SKM-1 (cell line): ENCODE data around the gene HDAC7.

Experiments
- DNase-seq: peaks from one replicate; lab custom pipeline; 2025; ENCODE audit not compliant: unreplicated experiment; lab: John Stamatoyannopoulos, UW

HDAC7 gene

DNA sequence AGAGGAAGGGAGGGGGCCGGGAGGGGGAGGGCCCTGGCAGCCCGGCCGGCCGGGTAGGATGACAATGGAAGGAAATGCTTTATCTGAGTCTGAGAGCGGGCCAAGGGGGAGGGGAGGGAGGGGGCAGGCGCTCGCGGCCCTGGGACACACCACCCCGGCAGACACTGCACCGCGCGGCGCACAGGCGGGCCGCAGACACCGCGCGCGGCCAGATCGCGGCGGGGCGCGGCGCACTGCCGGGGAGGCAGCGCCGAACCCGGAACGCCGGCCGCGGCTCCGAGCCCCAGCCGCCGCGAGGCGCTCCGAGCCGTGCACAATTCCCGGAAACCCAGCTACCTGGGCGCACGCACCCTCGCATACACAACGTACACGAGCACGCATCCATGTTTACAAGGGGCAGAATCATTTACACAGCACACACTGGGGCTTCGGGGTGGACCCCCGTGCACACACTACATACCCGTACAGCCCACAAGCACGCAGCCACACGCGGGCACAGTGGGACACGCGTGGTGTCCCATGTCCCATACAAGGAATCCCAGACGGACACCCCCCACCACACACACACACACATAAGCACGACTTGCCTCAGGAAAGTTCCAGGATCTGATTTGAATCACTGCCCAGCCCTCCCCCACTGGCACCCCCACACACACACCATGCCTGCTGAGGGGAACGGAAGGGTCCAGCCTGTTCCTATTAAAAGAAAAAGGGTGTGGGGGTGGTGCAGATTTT is at the start of gene HDAC7:
Gene HDAC7, minus strand, starts transcription at position 8 of the 735 bp plus-strand sequence. CDS start 118 bp downstream, outside the sequence.
- DNase-seq, result no peak

DNA sequence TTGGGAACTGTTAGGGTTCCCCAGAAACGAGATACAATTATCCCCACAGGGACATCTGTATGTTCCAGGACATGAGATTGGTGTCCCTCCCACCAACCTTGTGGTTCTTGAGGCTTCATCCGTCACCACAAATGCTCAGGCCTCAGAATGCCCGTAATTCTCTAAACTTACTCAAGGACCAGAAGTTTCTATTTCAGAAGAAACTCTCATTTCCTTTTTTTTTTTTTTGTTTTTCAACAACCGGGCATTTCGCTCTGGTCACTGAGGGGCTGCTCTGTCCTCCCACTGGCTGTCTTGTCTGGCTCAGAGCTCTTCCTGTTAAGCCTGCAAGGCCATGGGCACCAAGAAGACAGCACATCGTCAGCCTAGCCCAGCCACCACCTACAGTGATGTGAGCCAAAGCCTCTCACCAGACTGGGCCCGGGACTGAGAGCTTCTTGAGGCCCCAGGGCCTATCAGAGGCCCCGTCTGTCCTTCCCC is 48.9 kb upstream of the HDAC7 start:
- no peak for DNase-seq

DNA sequence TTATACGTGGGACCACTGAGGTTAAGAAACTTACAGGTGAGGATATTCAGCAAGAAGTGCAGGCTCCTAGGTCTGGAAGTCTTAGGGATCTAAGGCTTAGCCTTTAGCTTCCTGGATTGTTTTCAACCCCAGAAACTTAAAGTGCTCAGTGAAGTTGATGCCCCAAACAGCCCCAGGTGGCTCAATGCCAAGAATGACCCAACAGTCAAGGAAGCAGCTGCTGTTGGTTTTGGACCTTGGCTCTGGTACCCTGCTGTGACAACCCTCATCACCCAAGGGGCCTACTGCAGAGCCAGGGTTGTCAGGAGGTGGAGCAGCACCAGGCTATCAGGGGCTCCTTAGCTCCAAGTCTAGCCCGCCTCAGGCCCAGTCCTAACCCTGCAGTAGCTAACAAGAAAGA is 48.3 kb upstream of the HDAC7 start:
- DNase-seq, result no peak

DNA sequence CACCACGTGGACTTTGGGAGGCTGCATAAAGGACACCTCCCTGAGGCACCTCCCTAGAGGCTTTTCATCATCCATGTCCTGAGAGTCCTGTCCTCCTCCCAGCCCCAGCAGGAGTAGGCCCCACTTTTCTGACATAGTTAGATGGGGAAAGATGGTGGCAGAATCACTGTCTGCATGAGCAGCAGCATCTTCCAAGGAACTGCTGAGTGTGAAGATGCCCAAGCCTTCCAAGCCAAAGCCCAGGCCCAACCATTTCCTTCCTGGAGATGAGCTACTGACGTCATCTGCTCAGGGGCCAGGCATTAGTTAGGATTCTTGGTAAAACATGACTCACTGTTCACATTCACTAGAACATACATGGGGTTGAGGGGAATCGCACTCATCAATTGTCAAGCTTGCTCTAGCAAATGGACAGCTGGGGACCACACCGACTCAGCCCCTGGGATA is 47.8 kb upstream of the HDAC7 start:
- no peak for DNase-seq

DNA sequence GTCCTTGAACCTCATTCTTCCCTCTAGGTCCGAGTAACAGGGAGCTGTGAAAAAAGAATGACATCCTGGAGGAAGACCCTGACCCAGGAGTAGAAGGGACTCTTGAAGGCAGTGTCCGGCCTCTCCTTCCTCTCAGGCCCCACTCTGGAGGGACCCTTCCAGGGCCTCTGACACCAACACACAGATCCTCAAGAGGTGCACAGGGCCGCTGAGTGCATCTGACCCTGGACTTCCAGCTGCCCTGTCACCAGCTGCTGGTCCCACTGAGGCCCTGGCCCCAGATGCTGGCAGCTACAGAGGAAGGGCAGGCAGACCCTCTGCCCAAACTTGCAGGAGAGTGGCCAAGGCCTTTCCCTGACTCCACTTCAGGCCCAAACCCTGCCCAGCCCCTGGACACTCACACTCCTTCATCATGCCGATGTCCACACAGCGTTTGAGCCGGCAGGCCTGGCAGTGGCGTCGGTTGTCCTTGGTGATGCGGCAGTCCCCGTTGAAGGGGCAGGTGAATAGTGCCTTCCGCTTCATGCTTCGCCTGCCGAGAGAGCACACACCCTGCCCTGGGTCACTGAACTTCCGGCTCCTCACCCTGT is 45.0 kb upstream of the HDAC7 start:
- DNase-seq, result no peak

DNA sequence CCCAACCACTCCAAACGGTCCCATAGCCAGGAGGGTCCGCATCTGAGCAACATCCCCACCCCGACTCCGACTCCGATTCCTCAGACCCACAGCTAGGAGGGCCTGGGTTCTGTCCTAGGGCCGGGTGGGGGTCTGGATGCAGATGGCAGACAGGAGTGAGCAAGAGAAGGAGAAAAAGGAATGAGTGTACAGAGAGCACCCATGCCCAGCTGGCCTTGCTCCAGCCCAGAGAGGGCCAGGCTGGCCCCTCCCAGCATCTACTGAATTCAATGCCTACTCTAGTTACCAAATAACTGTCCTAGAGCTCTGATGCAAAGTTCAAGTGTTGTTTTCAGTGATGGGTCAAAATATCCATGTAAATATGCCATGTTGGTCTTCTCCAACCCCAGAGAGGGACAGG is 44.3 kb upstream of the HDAC7 start:
- DNase-seq, result no peak

DNA sequence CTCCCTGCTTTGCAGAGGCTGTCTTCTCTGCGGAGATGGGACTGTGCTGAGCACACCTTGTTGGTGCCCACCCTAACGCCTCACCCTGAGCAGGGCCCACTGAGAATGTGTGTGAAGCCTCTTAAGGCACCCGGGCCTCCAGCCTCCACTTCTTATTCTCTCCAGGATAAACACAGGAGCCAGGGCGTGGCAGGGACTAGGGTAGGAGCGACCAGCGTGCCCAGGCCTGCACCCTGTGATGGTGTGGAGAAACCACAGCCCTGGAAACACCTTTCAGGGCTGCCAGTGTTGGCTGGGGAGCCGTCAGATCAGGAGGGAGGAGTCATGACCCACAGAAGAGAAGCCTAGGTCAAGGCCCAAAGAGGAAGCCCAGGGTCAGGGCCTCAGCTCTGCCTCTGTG is 43.8 kb upstream of the HDAC7 start:
- DNase-seq, result no peak

DNA sequence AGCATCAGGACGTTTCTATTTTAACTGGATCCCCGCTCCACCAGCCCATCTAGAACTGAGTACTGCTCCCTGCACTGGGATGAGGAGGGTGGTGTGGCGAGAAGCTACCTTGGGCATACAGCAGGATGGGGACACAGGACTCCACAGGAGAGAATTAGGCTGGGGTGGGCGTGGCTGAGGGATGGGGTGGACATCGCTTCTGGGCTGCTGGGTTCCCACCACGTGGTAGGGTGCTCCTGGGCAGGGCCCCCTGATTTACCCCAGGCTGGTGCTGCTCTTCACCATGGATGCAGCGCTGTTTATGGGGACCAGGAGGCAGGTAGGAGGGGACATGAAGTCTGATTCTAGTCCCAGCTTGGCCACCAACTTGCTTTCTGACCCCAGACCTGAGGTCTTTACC is 43.2 kb upstream of the HDAC7 start:
- no peak for DNase-seq

DNA sequence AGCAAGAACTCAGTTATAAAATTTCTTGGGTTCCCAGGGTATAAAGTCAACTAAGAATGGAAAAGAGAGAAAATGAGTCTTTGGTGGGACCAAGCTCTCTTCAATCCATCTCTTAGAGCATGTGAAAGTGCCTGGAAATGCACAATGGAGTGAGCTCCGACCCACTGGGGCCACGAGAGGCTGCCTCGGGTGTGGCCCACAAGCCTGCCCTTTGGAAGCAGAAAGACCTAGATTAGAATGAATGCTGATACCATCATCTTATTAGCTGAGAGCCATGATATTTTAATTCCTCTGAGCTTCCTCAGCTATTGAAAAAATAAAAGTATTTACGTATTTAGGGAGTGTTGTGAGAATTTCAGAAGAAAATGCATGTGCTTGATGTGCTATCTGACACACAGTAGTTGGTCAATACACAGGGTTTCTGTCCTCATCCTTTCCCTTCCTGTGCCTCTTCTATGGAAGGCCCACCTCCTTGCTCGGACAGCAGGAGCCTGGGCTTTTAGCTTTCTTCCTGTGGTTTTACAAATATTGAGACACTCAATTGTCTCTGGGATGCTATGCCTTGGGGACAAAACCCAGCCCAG is 42.6 kb upstream of the HDAC7 start:
- no peak for DNase-seq

DNA sequence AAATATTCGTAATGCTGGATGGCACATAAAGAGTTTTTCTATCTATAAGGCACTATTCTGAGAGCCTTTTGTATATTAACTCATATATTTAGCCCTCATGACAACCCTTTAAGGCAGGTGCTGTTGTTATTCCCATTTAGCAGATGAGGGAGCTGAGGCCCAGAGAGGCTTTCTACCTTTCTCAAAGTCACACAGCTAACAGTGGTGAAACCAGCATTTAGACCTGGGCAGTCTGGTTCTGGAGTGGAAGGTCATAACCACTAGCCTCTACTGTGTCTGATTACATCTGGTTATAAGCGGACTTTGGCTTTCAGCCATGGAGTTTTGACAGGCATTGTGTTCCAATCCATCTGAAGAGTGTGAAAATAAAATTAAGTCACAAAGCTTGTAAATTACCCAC is 41.2 kb upstream of the HDAC7 start:
- no peak for DNase-seq

DNA sequence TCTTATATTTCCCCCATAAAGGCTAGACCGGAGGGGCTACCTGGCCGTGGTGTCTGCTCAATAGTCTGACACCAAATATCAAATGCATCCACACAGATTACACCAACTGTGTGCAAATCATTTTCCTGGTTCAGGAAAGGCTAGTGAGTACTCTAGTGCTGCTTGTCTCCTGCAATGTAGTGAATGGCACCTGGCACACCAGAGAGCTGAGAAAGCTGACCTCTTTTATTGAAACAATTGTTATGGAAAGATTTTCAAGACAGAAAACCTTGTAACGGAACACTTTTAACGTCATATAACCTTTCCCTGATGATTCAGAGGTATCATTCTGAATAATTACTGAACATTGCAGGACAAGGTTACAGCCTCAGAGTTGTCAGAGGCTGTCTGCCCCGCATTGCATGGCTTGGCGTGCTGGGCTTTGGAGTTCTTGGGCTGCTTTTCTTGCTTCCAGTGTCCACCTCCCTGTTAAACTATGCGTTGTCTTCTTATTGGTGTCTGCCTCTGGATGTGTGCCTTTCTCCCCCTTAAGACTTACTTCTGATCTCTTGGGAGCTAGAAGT is 40.7 kb upstream of the HDAC7 start:
- DNase-seq, result no peak

DNA sequence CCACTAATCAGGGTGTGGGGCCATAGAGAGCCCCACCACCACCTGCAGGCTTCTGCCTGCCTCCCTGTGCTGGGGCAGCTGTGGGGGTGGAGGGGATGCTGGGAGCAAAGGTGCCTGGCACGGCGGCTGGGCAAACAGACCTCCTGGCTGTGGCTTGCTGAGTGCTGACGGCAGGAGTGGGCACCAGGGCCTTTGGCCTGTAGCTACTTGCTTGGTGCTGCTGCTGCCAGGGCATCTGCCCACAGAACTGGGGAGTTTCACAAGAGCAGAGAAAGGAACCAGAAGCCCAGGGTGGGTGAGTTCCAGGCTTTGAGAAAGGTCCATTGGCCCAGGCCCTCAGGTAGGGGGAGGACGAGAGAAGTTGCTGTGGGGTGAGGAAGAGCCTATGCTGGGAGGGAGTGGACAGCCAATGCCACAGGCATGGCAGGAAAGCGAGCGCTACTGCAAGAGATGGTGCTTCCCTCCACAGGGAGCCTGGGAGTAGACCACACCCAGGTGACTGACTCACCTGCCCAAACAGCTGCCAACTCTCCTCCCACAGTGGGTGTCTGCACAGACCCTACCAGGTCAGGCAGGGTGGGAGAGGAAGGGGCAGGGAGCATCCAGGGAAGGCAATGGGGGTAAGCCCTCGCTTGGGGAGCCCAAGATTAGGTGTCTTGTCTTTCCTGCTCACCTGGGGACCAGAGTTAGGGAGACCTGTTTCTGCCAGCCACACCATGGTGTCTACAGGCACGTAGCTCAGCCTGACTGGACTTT is 39.0 kb upstream of the HDAC7 start:
- DNase-seq, result no peak

DNA sequence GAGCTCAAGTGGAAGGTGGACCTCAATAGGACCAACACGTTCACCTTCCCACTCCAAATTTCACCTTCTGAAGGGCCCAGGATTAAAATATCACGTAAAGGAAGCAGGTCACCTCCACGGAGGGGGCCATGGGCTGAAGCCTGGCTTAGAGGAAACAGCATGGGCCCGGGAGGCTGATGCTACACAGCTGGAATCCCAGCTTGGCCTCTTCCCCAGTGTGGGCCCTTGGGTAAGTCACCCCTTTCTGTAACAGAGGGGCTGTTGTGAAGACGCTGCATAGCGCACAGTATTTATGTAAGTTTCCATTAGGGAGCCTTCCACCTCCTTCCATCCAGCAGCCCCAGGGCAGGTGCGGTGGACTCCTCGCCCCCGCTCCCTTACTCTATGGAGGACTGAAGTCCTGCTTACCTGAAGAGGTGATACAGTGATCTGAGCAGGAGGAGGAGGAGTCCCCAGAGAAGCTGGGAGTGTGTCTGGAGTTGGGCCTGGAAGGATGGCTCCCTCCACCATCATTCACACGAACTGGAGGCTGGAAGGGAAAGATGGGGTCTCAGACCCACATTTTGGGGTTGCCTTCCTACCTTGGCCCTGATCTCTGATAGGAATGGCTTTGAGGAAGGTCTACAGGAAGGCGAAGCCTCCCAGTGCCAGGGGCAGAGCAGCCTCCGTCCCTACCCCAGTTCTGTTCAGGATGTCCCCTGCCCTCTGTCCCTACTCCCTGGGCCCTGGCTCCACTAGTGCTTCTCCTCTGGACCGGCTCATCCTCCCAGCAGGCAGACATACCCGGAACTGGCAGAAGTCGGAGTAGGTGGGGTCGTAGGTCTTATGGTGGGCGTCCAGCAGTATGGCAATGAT is 37.2 kb upstream of the HDAC7 start:
- DNase-seq, result no peak

DNA sequence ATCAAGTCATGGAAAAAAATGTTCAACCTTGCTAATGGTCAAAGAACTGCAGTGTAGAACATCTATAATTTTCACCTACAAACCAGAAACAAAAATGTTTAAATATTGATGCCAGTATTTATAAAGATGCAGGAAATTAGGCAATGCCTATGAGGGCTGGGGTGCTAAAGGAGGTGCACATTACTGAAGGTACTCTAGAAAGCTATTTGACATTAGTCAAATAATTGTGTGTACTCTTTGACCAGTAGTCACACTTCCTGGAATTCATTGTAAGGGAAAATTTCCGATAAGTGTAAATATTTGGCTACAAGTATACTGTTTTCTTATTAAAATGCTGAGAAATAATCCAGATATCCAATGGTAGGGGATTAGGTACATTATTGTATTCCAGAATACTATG is 36.4 kb upstream of the HDAC7 start:
- no peak for DNase-seq

DNA sequence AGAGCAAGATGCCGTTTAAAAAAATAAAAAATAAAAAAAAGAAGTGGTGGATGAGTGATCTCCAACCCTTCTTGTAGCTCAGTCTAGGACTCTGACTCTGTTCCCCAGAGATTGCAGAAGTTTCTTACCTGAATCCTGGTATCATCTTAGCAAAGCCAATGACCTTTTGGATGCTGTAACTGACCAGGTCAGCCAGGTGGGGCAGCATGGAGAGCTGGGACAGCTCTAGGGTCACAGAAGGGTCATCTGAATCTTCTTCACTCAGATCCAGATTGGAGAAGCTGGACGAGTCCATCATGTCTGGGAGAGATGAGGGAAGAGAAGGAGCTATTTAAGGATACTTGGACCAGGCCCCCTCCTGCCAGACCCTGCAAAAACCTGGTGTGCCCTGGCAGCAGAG is 35.8 kb upstream of the HDAC7 start:
- DNase-seq, result no peak

DNA sequence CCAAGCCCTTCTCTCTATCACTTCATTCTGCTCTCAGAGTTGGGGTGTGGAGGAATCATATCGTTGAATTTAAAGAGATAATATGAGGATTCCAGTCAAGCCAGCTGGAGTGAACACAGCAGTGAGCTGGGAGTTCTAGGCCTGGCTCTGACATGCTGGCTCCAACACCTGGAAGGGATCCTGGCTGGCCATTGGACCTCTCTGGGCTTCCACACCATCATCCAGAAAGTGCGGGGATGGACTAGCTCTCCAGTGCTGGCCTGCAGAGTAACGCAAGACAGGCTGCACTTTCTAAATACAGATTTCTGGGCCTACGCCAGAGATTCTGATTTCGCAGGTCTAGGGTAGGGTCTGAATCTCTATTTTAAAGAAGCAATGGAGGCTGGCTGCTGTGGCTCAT is 34.8 kb upstream of the HDAC7 start:
- DNase-seq, result no peak

DNA sequence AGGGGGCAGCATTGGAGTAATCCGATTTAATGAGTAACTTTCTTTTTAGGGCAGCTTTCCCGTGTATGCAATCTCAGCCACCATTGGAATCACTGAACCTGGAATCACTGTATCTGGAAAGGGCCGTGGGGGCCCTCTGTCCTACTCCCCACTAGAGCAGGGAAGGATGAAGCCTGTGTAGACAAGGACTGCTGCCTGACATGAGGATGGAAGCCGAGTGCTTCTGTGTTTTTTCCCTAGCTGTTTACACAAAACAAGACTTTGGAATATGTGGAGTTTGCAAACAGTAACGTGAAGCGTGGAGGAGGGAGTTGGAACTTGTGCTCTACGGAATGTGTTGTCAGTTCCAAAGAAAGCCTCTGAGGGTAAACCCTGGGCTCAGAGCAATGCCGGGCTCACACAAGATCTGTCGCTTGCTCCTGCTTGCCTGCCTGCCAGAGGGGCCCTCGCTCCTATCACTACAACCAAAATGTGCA is 32.4 kb upstream of the HDAC7 start:
- DNase-seq, result no peak

DNA sequence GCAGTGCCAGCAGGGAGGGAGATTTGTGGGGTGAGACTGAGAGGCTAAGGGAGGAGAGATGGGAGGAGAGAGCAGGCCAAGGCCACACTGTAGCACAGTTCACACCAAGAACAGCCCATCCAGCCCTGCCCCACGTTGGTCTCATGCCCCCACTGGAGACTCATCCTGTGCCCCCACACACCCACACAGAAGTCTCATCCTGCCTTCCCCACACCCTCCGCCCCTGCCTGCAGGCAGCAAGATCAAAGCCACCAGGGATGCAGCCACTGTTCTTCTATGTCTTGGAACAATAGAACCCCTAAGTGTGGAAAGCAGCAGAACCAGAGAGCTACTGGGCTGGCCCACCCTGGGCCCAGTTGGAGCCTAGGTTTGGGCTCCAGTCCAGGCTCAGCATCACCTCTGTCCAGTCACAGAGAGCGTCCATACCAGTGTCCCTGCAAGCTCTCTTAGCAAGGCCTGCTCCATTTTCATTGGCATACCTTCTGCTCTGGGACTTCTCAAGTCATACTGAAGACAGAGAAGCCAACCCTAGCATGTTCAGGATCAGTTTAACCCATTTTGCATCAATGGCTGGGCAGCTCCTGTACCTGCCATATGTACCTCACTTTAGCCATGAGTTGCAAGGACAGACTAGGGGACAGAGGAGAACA is 31.7 kb upstream of the HDAC7 start:
- no peak for DNase-seq

DNA sequence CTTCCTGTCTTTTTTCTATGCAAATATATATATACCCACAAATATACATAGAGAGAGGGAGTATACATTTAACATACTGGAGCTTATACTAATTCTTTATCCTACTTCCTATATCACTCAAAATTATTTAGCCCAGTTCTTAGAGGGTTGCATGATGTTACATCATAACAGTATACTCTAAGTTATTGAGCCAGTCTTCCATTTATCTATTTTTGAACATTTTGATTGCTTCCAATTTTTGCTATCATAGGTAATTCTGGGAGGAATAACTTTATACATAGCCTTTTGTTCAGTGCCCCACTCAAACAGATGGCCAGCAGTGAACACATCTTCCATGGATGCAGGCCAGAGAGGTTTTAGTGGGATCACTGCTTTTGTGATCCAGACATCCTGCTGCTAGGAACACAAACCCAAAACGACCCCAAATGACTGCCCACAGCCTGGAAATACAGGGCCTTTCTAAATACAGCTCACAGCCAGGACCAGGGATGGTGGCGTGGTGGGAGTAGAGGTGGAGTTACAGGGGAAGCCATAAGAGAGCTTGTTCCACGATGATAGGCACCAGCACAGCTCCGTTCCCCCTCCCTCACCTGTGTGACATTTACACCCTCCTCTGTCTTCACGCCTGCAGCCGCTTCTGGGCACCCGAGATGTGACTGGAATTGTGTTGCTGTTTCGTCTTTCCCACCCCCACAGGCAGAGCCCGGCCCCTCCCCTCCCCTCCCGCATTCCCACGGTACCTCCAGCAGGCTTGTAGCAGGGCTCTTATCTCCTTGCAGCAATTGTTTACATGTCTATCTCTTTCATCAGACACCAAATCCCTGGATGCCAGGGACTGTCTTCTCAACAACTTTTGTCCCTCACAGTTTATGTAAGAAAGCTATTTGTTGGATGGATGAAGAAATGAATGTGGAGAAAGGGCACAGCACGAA is 30.7 kb upstream of the HDAC7 start:
- no peak for DNase-seq
